Measurements from ENCODE around the gene KIRREL3. TPM values are rescaled to one million over a fixed set of nuclear protein-coding genes. Genes with fewer than 3 reads are reported as not detected.

Gene KIRREL3
- total RNA-seq, 2 donors from 2014 or later, result 0.61 to 0.64 TPM

GRCh38 chr11:126534141-126534805, 466.3 kb downstream of the KIRREL3 start:
- no peak for TF ChIP-seq CTCF (IDR thresholded peaks at IDR 0.05)
- Histone ChIP-seq H3K27ac (no peak overlapping the region), H3K4me3 (no peak overlapping the region), H3K36me3 (no peaks in the 10 kb centered on the region), H3K27me3 (no peaks in the 10 kb centered on the region), H3K9me3 (no peaks in the 10 kb centered on the region), H3K4me1 (no peaks in the 10 kb centered on the region), H3K9ac (ENCODE audit: low read depth in 2 of 2, low read length in 2 of 2) (no peak overlapping the region)
- intact Hi-C loops (cut with DNase I), result no loop called here
- DNase-seq, result no peak

- H3K27ac ChIP-seq, result no peak overlapping the region
- no peak overlapping the region for H3K4me3 ChIP-seq
- no peaks in the 10 kb centered on the region for H3K9me3 ChIP-seq
- no peaks in the 10 kb centered on the region for H3K27me3 ChIP-seq
- intact Hi-C loops (cut with DNase I), result no loop called here
- no peak overlapping the region for H3K9ac ChIP-seq (ENCODE audit: low read depth in 2 of 2, low read length in 2 of 2)
- no peak for DNase-seq
- TF ChIP-seq CTCF (IDR thresholded peaks at IDR 0.05), result no peak
- H3K36me3 ChIP-seq, result no peaks in the 10 kb centered on the region
- no peaks in the 10 kb centered on the region for H3K4me1 ChIP-seq
These were observed 467.0 kb downstream of the KIRREL3 start for GRCh38 chr11:126533560-126533959.

DNA sequence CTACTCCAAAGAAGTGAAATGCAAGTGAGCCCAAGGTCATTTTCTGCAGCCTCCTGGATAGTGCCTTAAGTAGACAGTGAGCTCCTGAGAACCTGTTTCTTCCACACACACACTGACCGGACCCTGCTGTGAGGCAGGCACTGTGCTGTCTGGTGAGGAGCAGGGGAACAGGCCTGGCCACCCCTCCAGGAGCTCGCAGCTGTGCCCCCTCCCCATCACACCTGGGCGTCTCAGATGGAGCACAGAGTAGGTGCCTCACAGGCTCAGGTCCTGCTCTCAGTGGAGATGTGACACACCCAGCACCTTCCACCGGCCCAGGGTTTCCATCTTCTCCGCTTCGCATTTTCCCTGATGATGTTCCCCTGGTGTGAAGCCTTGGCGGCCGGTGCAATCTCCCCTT, 470.2 kb downstream of the KIRREL3 start:
- no peaks in the 10 kb centered on the region for H3K9me3 ChIP-seq
- H3K27me3 ChIP-seq, result no peaks in the 10 kb centered on the region
- no peak for TF ChIP-seq CTCF (IDR thresholded peaks at IDR 0.05)
- intact Hi-C loops (cut with DNase I), result no loop called here
- no peaks in the 10 kb centered on the region for H3K36me3 ChIP-seq
- no peak overlapping the region for H3K9ac ChIP-seq (ENCODE audit: low read depth in 2 of 2, low read length in 2 of 2)
- H3K4me3 ChIP-seq, result no peak overlapping the region
- no peaks in the 10 kb centered on the region for H3K4me1 ChIP-seq
- no peak overlapping the region for H3K27ac ChIP-seq
- DNase-seq, result no peak

DNA sequence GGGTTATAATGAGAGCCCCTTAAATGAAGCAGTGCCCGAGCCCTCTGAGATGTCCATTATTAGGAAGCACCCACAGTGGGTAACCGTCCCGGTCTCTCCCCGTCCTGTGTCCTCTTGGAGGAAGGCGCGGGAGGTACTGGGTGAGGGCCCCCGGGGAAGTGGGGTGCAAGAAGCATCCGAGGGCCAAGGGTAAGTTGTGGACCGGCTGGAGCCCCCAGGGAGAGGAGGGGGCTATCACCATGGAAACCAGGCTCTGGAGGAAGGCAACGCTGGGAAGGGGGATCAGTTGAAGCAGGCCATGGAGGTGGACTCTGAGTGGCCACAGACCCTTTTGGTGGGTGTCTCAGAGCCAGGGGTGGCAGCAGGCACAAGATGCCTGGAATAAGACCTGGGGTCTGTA, 471.5 kb downstream of the KIRREL3 start:
- intact Hi-C loops (cut with DNase I), result no loop called here
- Histone ChIP-seq H3K27me3 (no peaks in the 10 kb centered on the region), H3K9me3 (no peaks in the 10 kb centered on the region), H3K9ac (ENCODE audit: low read depth in 2 of 2, low read length in 2 of 2) (no peak overlapping the region), H3K4me3 (no peak overlapping the region), H3K4me1 (no peaks in the 10 kb centered on the region), H3K36me3 (no peaks in the 10 kb centered on the region), H3K27ac (no peak overlapping the region)
- DNase-seq, result no peak
- TF ChIP-seq CTCF (IDR thresholded peaks at IDR 0.05), result no peak

DNA sequence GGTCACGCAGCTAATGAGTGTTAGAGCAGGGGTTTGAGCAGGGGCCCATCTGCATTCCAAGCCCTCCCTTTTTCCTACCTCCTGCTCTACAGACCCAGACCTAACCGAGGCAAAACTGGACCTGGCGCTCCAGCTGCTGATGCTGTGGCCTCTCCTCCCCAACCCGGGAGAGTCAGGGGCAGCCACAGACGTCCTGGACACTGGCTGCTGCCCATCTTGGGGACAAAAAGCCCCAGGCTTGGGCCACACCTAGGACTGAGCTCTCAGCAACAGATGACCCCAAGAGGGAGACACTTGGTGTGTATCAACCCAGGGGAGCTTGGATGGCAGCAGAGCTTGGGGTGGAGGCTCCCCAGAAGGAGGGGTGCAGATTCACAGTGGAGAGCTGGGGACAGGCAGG, 472.5 kb downstream of the KIRREL3 start:
- TF ChIP-seq CTCF (IDR thresholded peaks at IDR 0.05), result no peak
- DNase-seq, result no peak
- no peak overlapping the region for H3K27ac ChIP-seq
- H3K4me3 ChIP-seq, result no peak overlapping the region
- no peaks in the 10 kb centered on the region for H3K9me3 ChIP-seq
- H3K9ac ChIP-seq (ENCODE audit: low read depth in 2 of 2, low read length in 2 of 2), result no peak overlapping the region
- no peaks in the 10 kb centered on the region for H3K36me3 ChIP-seq
- H3K27me3 ChIP-seq, result no peaks in the 10 kb centered on the region
- intact Hi-C loops (cut with DNase I), result no loop called here
- no peaks in the 10 kb centered on the region for H3K4me1 ChIP-seq
